ENCODE measurements around the gene PPP1R16B.
"Not testable (repeated sequence)": the region's sequence is repeated elsewhere in the genome, so short reads cannot be mapped to it uniquely, and the experiment has no call there.

Gene PPP1R16B

DNA sequence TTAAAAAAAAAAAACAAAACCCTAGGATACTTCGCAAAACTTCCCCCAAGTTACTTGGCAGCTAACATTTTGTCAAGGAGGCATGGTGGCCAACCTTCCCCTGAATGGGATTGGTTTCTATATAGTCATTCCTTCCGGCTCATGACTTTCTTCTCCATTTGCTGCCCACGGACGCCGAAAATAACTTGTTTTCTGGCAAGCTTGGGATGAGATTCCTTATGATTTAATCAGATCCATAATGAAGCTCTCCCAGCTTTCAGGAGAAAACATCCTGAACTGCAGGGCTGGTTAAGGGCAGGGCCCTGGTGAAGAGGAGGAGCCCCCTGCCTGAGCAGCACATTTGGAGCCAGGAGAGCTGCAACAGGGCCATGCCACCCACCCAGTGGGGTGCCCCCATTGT lies 49.9 kb downstream of the PPP1R16B start:
- DNase-seq = no peak

DNA sequence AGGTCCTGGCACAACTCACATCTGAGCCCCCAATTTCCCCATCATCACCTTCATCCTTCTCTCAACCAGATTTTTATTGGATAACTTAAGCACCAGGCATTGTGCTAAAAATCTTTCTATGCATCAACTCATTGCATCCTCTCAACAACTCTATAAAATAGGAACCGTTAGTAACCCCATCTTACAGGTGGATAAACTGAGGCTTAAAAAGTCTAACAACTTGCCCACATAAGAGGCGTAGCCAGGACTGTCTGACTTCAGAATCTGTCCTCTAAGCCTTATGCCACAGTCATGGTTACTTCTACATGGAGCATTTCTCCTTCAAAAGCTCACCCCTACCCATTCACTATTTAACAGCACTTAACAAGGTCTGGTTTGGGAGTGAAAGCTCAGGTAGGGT lies 51.1 kb downstream of the PPP1R16B start:
- DNase-seq = no peak

DNA sequence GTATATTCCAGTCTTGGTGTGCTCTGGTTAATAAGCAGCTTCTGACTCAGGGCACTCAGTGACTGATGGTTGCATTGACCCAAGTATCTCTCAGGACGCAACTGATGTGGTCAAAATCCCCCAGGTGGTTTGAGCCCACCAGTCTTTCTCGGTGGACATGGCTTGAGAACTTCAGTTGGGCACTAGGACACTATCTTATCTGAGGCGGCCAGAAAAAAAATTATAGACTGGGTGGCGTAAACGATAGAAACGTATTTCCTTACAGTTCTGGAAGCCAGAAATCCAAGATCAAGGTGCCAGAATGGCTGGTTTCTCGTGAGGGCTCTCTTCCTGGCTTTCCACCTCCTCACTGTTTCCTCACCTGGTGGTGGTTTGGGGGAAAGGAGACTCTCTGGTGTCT lies 52.2 kb downstream of the PPP1R16B start:
- no peak for DNase-seq

DNA sequence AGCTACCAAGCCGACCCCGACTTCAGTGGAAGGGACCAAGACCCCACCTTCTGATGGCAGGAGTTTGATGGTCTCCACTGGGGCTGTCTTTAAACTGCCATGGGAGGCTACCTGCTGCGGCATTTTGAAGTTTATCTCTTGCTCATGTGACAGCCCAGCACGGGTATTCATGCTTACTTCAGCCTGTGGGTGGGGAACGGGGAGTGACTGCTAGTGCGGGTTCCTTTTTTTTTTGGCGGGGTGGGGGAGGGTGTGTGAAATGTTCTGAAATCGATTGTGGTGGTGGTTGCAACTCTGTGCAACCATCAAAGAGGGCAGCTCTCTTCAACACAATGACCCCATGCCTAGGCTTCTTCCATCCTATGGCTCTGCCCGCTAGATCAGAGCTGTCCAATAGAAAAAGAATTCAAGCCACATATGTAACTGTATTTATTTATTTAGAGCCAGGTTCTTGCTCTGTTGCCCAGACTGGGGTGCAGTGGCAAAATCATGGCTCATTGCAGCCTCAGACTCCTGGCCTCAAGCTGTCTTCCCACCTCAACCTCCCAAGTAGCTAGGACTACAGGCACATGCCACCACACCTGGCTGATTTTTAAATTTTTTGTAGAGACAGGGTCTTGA lies 53.7 kb downstream of the PPP1R16B start:
- no peak for DNase-seq

DNA sequence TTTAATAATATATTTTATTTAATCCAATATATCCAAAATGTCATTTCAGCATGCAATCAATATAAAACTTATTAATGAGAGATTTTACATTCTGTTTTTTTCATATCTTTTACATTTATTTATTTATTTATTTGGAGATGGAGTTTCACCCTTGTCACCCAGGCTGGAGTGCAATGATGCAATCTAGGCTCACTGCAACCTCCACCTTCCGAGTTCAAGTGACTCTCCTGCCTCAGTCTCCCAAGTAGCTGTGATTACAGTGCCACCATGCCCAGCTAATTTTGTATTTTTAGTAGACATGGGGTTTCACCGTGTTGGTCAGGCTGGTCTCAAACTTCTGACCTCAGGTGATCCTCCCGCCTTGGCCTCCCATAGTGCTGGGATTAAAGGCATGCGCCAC lies 54.4 kb downstream of the PPP1R16B start:
- DNase-seq = not testable (repeated sequence)

DNA sequence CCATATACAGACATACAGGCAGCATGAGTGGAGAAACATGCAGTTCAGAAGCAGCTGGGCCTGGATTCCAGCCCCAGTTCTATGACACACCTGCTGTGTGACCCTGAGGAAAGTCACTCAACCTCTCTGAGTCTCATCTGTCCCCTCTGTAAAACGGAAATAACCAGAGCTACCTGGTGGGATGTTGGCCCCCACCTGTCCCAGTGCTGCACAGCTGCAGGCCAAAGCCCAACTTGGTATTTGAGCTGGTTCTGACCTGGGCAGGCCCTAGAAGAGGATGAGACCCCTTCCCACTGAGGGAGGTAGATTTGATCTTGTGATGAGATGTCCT lies 55.5 kb downstream of the PPP1R16B start:
- no peak for DNase-seq

DNA sequence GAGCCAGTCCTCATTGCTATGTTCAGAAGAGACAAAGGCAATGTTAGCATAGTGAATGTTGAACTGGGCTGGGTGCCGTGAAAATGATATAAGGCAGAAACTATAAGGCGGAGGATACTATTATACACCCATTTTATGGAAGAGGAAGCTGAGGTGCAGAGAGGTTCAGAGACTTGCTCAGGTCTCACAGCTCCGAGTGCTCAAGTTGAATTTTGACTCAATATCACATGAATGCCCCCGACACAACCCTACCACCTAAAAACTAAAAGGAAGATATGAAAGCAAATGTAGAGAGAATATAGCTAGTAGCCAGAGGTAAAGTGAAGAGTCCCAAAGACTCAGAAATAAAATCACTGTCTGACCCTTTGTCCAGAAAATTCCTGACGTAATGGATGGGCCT lies 56.7 kb downstream of the PPP1R16B start:
- no peak for DNase-seq

DNA sequence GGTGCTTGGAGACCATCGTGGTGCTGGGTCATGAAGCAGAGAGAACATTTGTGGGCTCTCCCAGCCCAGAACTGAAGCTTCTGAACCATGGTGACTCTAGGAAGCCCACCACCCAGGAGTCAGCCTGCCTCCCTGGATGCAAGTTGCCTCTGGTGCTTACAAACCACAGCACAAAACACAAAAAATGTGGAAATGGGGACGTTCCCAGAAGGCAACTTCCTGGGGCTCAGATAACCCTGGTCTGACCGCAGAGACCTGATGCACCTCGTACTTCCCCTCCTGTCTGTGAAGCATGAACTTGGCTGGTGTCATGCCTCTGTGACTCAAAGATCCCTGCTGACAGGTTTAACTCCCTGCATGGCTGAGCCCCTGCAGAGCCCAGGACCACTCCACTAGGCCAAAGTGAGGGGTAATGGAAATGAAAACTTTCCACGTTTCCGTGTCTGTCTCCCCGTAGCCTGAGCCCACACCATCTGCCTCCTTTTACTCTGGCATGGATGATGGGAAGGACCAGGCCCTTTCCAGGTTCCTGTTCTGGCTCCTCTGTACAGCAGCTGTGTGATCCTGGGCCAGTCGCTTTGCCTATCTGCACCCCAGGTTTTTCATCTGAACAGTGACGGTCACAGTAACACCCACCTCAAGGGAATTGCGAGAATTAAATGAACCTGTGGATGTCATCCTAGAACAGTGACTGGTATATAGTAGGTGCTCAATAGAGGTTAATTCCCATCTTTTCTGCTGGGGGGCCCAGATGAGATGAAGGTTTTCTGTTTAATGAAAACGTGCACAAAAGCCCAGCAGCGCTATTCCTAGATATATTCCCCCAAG lies 57.7 kb downstream of the PPP1R16B start:
- no peak for DNase-seq

DNA sequence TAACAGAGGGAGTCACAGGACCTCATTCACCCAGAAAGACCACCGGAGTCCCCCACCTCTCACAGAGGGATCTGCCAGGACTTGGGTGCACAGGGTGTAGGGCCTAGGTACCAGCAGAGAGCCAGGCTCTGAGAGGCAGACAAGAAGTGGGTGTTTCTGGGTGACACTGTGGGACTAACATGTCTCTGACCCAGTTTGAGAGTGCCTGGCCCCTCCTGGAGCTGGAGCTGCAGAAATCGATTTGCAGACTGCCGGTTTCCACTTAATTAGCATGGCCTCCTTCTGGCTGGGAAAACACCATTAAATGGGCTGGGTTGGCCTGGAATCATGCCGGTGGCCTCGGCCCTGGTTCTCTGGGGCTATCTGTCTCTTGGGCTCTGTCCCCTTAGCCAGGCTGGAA lies 59.2 kb downstream of the PPP1R16B start:
- no peak for DNase-seq

DNA sequence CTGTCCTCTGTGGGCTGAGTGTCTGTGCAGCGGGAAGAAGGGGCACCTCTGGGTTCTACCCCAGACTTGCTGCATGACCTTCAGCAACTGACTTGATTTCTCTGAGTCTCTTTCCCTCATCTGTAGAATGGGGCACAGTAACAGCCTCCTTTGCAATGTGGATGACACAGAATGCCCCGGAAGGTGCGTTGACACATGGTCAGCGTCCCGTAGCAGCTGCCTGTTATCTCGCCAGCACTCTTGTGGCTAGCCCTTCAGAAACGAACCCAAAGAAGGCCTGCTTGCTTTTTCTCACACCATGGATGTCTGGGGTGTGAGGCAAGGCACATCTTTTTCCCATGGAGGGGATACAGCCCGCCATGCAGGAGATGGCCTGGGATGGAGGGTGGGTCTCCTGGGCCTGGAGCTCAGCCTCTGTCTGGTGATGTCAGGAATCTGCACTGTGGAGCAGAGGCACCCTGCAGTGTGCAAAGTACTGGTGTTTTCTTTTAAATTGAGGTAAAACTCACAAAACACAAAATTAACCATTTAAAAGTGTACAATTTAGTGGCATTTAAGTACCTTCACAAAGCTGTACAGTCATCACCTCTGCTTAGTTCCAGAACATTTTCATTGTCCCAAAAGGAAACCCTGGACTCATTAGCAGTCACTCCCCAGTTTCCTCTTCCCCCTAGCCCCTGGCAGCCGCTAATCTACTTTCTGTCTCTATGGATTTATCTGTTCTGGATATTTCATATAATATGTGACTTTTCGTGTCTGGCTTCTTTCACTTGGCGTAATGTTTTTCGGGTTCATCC lies 61.0 kb downstream of the PPP1R16B start:
- no peak for DNase-seq

DNA sequence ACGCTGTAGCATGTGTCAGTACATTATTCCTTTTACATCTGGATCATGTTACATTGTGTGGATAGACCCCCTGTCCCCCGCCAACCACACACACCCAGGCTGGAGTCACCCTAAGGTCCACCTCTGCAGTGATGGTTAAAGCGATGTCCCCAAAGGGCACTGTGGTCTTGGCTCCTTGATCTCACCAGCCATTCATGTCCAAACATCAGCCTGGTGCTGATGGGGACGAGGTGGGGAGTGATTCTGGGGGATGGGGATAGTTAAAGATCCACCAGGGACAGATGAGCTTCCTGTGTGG lies 61.5 kb downstream of the PPP1R16B start:
- DNase-seq = no peak

DNA sequence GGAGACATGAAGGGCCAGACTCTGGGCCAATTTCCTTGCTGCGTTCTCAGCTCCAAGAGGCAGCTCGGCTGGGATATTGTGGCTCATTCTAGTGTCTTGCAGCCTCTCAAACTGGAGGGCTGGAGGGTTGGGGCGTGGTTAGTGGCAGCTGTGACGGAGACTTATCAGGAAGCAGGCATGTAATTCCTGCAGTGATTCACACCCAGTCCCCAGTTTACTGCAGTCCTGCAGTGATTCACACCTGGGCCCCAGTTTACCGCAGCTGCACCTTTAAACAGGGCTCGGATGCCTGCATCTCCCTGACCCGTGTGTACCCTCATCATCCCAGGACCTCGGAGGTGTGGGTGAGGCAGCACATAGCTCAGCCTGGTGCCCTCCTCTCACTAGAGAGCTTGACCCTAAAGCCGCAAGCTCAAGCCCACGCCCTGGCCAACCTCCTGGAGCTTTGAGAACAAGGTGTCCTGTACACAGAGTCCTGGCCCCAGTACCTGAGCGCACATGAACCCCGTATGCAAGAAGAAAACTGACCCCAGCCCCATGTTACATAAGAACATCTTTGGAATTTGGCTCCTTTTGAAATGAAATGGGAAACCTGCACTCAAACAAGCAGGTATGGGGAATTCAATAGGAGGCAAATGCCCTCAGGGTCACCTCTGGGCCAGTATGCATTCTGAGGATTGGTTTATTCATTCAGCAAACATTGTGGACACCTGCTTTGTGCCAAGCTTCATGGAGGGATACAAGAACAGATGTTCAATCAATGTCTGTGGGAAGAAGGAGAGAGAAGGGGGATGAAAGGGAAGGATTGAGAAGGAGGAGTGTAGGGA lies 65.4 kb downstream of the PPP1R16B start:
- no peak for DNase-seq

DNA sequence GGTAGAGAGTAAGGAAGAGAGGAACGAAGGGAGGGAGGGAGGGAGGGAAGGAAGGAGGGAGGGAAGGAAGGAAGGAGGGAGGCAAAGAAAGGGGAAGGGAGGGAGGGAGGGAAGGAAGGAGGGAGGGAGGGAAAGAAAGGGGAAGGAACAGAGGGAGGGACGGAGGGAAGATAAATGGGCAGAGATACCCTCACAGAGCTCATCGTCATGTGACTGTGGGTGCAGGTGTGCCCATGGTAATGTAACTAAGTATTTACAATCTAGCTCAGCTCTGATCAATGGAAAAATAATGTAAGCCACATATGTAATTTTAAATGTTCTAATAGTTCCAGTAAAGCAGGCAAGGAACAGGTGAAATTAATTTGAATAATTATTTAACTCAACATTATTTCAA lies 66.1 kb downstream of the PPP1R16B start:
- DNase-seq = no peak

DNA sequence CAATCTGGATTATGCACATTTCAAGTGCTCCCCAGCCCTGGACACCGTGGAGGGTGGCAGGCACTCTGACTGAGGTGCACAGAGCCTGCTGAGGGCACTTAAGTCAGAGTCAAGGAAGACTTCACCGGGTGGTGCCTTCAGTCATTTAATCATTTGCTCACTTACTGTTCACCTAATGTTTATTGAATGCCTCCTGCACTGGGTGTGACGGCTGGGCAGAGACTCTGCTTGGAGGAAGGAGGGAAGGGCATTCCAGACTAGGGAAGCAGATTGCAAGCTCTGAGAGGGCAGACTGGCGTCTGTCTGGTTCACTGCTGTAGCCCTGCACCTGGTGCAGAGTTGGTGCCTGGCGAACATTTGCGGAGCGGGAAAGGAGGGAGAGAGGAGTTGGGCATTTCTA lies 66.5 kb downstream of the PPP1R16B start:
- no peak for DNase-seq

DNA sequence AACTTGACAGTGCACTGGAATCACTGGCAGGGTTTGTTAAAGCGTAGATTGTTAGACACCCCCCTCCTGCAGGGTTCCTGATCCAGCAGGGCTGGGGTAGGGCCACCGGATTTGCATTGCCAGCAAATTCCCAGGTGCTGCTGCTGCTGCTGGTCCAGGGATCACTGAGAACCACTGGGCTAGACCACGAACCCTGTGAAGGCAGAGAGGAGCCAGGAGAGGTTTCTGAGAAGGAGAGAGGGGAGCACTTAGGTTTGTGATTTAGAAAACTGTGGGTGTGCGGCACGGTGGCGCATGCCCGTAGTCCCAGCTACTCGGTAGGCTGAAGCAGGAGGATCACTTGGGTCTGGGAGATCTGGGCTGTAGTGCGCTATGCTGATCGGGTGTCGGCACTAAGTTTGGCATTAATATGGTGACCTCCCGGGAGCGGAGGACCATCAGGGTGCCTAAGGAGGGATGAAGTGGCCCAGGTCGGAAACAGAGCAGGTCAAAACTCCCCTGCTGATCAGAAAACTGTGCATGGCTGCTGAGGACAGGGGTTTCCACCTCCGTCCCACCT lies 67.1 kb downstream of the PPP1R16B start:
- no peak for DNase-seq

DNA sequence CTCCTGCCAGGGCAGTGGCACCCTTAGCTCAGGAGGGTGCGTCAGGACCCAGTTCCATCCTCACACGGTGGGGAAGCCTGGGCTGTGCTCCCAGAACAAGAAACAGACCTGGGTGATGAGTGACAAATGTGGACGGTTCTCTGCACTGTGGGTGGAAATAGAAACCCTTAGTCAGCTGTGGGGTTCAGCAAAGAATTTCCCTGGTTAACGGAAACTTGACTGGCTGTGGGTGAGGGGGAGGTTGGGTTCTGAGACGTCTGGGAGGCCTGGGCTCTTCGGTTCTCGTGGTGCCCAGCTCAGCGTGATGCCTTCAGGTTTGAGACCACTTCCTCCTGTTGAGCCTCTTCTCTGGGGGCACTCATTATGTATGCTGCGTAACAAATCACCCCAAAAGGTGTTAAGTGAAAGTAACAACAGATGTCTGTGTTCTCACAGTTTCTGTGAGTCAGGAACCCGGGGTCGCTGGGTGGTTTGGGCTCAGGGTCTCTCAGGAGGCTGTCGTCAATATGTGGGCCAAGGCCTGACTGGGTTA lies 67.6 kb downstream of the PPP1R16B start:
- DNase-seq = no peak

DNA sequence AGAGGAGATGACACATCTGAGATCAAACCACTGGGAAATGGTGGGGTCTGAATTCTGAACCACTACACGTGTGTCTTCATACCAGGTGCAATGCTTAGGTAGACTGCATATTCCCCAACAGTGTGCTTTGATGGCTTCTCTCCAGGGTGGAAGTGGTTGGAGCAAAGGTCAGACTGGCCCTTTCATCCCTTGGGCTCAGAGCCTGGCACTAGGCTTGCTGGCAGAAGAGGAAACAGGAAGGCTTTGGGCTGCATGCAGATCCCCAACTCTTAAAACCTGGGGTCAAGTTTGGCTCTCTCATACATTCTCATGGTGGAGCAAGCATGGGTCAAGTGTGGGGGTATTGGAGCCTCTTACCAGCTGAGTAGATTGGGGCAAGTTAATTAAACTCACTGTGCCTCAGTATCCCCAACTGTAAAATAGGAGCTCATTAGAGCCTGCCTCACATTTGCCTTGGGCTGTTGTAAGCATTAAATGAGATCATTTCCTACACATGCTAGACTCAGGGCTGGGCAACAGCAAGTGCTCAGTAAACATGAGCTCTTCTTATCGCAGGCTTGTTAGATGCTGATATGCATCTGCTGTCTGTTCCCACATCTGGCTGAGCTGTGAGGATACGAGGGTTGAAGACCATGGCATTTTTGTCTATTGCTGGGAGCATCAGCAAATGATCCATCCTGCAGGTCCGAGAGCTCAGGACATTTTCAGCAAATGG lies 69.1 kb downstream of the PPP1R16B start:
- no peak for DNase-seq

DNA sequence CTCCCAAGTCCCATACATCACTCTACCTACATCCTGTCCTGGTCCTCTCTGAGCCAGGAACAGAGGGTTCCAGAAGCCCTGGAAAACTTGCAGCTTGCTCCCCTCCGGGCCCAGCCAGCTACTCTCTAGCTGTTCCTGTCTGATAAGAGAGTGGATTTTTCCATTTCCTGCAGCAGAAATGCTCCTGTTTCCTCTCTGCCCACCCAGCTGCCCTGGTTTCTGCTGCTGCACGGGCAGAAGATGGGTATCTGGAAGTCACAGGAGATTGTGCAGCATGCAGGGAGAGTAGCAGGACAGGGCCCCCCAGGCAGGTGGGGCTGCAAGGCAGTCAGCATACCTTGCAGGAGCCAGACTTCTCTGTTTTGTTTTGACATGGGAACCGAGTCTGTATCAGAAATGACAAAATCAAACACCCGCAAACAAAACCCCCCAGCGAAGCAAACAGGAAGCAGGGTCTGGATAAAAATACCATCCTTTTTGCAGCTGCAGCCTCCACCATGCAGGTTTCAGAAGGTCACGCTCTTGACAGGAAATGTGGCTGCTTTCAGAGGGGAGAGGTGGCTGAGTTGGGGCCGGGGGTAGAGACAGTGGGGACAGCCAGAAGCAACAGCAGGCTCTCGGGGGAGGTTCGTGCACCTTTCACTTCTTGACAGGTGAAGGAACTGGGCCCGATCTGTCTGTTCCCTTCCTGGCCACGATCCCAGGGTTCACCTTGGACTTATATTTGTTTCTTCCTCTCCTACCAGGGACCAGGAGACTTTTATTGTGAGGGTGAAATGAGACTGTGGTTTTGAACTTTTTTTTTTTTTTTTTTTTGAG lies 69.9 kb downstream of the PPP1R16B start:
- no peak for DNase-seq

DNA sequence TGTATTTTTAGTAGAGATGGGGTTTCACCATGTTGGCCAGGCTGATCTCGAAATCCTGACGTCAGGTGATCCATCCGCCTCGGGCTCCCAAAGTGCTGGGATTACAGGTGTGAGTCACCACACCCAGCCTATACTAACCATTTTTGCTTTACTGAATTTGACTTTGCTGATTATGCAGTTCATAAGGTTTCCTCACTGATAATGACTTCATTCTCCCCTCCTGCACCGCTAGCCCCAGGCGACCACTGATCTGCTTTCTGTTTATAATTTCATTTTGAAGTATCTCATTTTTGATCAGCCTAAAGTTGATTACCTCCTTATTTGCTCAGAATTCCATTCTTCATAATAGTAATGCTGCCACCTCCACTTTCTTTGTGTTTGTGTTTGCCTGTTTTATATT lies 72.0 kb downstream of the PPP1R16B start:
- DNase-seq = no peak

DNA sequence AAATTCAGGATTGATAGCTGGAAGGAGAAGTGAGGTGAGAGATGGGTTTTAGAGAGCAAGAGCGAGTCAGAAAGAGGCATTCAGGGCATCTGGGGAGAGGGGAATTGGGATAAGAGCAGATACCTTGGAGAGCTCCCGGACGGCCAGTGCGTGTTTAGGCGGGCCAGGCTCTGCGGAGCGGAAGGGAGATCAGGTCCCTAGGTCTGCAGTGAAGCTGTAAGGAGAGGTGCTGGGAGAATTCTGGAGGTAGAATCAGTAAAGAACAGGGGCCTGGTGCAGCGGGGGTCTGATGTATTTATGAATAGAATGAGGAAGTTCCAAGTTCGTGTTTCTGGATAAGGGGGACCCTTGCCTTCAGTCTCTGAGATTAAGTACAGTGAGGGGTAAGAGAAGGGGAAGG lies 73.4 kb downstream of the PPP1R16B start:
- DNase-seq = no peak
